Loucy (cell line): ENCODE measurements around the gene DDX4.

Source experiments
- CTCF ChIP-seq: fragments of 200-600 bp; sonication (generic); conservative IDR thresholded peaks from 2 replicates; pipeline ENCODE4 v1.5.1; 2014; ENCODE audit warnings: mild to moderate bottlenecking, antibody characterized with exemption, low read length
- EZH2phosphoT487 ChIP-seq: fragments of 200-600 bp; IDR thresholded peaks from 2 replicates; pipeline ENCODE4 v1.6.1; 2018; ENCODE audit warnings: antibody characterized with exemption, mild to moderate bottlenecking, moderate library complexity, borderline replicate concordance

- no peak for TF ChIP-seq CTCF
- no peak for TF ChIP-seq EZH2phosphoT487
Measured at GRCh38 chr5:55699041-55699688, 38.7 kb upstream of the DDX4 start.
